CD4-positive, alpha-beta T cell treated with Interferon alpha-2 for 1 hour (primary cell): ENCODE measurements around the gene TAS2R38.
A peak's percentile ranks its signal among the peaks of the same experiment; 100 is the strongest.
"Not testable (repeated sequence)": the region's sequence is repeated elsewhere in the genome, so short reads cannot be mapped to it uniquely, and the experiment has no call there.

Experiments used
- DNase-seq, 2 donors: peaks; one replicate each; pipeline ENCODE4 v3.0.0-alpha.2; 2020 to 2022

TAS2R38 gene

GRCh38 chr7:141973673-141974072 is at the start of gene TAS2R38:
TSS of gene TAS2R38 (minus strand) at chr7:141973773. CDS start at chr7:141973689, 84 bp downstream.
- DNase-seq: no peak

DNA sequence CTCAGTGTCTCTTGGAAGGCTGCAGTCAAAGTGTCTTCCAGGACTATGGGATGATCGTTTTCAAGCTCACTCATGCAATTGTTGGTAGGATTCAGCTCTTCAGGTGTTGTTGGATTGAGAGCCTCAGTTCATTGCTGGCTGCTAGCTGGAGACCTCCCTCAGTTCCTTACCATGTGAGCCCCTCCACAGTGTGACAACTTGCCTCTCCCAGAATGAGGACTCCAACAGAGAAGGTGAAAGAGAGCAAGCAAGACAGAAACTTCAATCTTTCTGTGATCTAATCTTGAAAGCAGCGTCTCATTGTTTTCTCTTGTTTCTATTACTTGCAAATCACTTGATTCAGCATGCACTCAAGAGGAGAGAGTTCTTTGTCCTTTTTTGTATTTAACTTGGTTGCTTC is 44.6 kb upstream of the TAS2R38 start:
- no peak for DNase-seq

- DNase-seq: no peak
Measured at GRCh38 chr7:142017451-142017850, 43.9 kb upstream of the TAS2R38 start.

DNA sequence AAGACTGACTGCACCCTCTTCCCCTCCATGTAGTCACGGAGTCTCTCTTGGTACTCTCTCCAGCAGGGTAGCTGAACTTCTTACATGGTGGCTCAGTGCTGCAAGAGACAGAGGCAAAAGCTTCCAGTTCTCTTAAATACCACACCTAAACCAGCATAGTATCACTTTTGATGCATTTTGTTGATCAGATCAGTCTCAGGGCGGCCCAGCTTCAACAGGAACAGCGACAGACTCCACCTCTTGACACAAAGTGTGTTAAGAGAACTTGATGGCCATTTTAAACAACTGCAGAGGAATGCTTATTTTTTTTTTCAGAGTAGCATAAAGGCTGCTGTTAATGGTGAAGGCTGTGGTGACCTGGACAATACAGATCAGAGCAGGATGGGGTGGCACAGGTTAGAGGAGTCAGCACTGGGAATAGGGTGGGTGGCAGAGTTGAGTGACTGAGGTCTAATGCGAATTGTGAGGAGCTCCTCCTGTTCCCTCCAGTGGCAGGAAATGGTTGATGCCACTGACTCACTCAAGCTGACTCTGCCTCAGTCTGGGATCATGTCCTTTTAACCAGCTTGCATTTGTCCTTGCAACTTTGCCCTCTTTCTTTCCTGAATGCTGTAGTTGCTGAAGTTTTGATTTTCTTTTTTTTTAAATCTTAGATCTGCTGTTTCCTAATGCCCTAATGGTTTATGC is 39.4 kb upstream of the TAS2R38 start:
- no peak for DNase-seq

DNA sequence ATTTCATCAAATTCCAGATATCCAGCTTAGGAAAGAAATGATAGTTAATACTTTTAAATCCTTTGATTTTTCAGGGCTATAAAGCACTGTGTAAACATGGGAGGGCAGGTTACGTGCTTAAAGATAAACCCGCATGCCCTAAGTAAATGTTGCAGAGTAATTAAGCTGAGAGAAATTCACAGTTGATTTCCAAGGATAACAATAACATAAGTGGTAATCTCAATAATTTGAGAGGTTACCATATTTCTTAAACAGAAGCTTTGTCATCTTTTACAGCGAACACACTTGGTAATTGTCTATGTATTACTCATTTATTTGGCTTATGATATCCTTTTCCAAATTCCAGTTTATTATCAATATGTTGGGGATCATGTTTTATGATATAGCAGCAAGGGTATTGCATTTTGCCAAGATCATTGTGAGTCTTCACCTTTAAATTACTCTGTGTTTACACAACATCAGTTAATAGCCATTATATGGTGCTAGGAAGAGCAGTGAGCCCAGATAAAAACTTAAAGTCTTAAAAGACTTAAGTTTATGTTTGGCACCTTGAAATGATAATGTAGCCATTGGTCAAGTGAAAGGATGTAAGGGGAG is 37.5 kb upstream of the TAS2R38 start:
- DNase-seq: no peak

- DNase-seq: no peak
Measured at GRCh38 chr7:142009187-142009586, 35.6 kb upstream of the TAS2R38 start.

GRCh38 chr7:142006577-142006976 is 33.0 kb upstream of the TAS2R38 start:
- no peak for DNase-seq

DNA sequence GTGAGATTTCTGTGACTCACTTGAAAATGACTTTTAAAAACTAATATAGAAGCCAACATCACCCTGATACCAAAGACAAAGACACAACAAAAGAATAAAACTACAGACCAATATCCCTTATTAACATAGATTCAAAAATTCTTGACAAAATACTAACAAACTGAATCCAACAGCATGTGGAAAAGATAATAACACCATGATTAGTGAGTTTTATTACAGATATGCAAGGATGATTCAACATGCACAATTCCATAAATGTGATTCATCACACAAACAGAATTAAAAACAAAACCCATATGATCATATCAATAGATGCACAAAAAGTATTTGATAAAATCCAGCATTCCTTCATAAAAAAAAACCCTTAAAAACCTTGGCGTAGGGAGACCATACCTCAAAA is 28.6 kb upstream of the TAS2R38 start:
- DNase-seq: no peak

- no peak for DNase-seq
Measured at GRCh38 chr7:142001163-142001874, 27.7 kb upstream of the TAS2R38 start.

DNA sequence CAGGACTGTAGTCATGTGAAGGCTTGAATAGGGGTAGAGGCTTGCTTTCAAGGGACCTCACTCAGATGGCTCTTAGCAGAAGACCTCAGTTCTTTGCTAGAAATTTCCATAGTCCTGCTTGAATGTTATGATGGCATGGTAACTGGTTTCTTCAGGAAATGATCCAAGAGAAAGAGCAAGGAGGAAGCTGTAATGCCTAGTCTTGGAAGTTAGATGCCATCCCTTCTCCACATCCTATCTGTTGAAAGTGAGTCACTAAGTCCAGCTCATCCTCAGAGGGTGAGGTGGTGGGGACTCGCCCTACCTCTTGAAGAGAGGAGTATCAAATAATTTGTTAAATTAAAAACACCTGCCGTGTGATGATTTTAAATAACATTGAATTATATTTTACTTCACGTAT is 26.7 kb upstream of the TAS2R38 start:
- DNase-seq: no peak

- DNase-seq: no peak
Measured at GRCh38 chr7:141999058-141999623, 25.6 kb upstream of the TAS2R38 start.

DNA sequence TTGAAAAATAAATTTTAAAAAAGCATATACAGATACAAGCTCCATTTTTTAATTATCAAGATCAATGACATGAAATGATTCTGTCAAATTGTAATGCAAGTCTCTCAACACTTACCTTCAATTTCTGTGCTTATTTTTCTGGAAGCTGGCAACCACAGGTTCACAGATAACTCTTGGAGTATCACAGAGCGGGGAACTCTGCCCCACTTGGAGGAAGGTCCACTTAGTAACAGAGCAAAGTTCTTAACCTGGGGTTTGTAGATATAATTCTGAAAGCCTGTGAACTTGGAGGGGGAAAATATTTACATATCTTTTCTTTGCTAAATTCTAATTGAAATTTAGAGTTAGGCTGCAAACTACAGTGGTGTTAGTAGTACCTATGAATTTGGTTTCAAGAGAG is 19.8 kb upstream of the TAS2R38 start:
- DNase-seq: no peak

GRCh38 chr7:141992688-141993087 is 19.1 kb upstream of the TAS2R38 start:
- no peak for DNase-seq

DNA sequence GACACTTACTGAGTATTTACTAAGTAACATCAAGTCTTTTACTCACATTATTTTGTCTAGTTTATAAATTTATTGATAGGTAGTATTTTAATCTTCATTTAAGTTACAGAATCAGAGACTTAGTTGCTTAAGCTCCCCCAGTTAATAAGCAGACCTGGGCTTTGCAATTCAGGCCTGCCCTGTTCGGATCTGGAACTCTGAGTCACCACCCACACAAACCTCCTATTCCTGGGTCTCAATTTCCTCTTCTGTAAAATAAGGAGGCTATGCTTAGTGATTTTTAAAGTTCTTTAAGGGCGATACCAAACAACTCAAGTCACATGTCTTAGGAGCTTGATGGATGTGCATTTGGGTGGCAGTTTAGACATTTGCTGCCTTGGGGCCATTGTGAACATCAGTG is 18.6 kb upstream of the TAS2R38 start:
- no peak for DNase-seq

- DNase-seq: peak in 1 of 2 donors; percentile 4
Measured at GRCh38 chr7:141991140-141991539, 17.6 kb upstream of the TAS2R38 start.

GRCh38 chr7:141990011-141990725 is 16.6 kb upstream of the TAS2R38 start:
- DNase-seq: no peak

- DNase-seq: not testable (repeated sequence)
Measured at GRCh38 chr7:141987803-141988202, 14.2 kb upstream of the TAS2R38 start.

GRCh38 chr7:141986923-141987322 is 13.3 kb upstream of the TAS2R38 start:
- no peak for DNase-seq

DNA sequence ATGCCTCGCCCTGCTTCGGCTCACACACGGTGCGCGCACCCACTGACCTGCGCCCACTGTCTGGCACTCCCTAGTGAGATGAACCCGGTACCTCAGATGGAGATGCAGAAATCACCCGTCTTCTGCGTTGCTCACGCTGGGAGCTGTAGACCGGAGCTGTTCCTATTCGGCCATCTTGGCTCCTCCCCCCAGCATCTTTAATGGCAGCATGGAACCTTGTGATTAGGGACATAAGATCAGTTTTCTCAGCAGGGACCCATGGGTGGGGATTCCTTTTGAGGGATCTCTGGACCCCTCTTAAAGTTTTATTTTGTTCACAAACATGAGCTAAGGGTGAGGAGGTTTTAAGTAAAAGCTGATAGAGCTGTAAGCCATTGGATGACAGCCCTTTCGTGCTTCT is 12.4 kb upstream of the TAS2R38 start:
- not testable (repeated sequence) for DNase-seq

- DNase-seq: no peak
Measured at GRCh38 chr7:141979568-141979967, 6.0 kb upstream of the TAS2R38 start.

DNA sequence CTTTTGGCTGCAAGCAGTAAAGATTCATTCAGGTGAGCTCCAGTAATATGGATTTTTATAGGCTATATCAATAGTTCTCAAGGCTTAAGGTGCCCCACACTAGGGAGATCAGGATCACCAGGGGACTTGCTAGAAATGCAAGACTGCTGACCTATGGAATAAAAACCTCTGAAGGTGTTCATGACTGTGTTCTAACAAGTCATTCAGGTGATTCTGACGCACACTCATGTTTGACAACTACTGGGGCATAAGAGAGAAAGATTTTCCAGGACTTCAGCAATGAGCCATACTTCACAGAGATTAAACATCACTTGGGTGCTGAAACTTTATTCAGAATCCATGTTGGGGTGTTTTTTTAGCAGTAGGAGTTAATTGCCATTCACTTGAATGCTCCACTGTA is 4.8 kb upstream of the TAS2R38 start:
- DNase-seq: no peak

- DNase-seq: no peak
Measured at GRCh38 chr7:141976524-141977245, 3.1 kb upstream of the TAS2R38 start.
